Measurements from ENCODE around the gene ZNF219. TPM values are rescaled to one million over a fixed set of nuclear protein-coding genes. Genes with fewer than 3 reads are reported as not detected.

The ZNF219 gene
- total RNA-seq, 1 donor from 2014 or later, result 5.2 TPM

DNA sequence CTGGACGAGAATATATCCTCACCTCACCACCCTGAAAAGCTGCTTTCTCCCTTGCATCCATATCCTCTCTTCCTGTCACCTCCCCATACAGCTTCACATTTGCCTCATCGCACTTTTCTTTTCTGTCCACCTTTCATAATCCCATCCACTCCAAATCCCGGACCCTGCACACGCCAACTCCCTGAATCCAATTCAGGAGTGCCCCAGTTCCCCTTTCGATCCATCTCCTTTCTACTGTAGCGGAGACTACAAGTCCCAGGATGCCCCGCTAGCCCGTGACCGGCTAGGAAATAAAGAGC, 4.9 kb upstream of the ZNF219 start:
- no peaks in the 10 kb centered on the region for H3K27me3 ChIP-seq (ENCODE audit: control insufficient read depth in 3 of 3, insufficient read depth in 3 of 3, low read length in 3 of 3)
- peak overlapping the region; percentile 90 to 99 (median 90) for H3K9ac ChIP-seq (ENCODE audit: low read depth in 1 of 3, low read length in 3 of 3)
- H3K4me3 ChIP-seq (ENCODE audit: low read length in 3 of 3), result peak overlapping the region; percentile 75 to 98 (median 88)
- no peaks in the 10 kb centered on the region for H3K36me3 ChIP-seq (ENCODE audit: control insufficient read depth in 3 of 3, insufficient read depth in 3 of 3, low read length in 3 of 3)
- H3K9me3 ChIP-seq (ENCODE audit: control insufficient read depth in 3 of 3, low read length in 3 of 3), result no peaks in the 10 kb centered on the region
- H3K27ac ChIP-seq (ENCODE audit: low read depth, low read length), result peak overlapping the region; percentile 98
- H3K4me1 ChIP-seq (ENCODE audit: control insufficient read depth in 3 of 3, insufficient read depth in 3 of 3, low read length in 3 of 3), result peaks cover 36 to 53% (median 43%) of the 10 kb centered on the region in 3 donors

DNA sequence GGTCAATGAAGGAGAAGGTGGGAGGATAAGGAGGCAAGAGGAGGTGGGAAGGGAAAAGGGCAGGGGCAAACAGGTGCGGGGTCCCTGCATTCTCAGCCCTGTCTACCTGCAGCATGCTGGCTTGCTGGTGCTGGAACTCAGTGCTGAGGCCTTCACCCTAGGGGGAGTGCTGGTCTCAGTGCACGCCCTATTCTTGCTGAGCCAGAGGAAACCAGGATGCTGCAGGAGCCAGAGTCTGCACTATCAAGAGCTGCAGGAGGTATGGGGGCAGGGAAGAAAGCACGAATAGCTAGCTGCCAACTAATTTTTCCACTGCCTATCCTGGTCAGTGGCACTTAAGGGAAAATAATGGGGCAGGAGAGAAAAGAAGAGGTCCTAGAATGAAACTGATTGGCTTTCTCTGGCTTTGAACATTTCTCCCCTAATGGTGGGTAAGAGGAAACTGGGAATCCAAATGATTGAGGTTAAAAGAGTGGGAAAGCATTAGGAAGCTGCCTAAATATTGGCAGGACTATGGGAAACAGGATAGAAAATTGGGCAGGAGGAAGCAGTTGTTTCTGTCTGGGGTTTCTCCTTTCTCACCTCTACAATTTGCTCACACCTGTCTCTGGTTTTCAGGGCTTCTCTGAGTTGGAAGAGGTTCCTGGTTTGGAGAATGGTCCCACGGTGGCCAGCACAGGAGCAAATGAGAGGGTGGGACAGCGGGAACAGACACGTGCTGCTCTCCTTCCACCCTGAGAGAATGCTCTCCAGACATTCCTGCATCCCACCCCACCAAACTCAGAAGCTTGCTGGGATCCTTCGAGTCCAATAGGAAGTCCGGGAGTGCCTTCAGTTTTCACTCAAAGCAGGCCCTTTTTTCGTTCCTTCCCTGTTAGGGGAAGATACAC, 4.3 kb upstream of the ZNF219 start:
- peak overlapping the region; percentile 75 to 98 (median 88) for H3K4me3 ChIP-seq (ENCODE audit: low read length in 3 of 3)
- H3K27me3 ChIP-seq (ENCODE audit: control insufficient read depth in 3 of 3, insufficient read depth in 3 of 3, low read length in 3 of 3), result no peaks in the 10 kb centered on the region
- H3K9ac ChIP-seq (ENCODE audit: low read depth in 1 of 3, low read length in 3 of 3), result peak overlapping the region; percentile 90 to 99 (median 90)
- H3K36me3 ChIP-seq (ENCODE audit: control insufficient read depth in 3 of 3, insufficient read depth in 3 of 3, low read length in 3 of 3), result no peaks in the 10 kb centered on the region
- no peaks in the 10 kb centered on the region for H3K9me3 ChIP-seq (ENCODE audit: control insufficient read depth in 3 of 3, low read length in 3 of 3)
- peaks cover 36 to 53% (median 43%) of the 10 kb centered on the region in 3 donors for H3K4me1 ChIP-seq (ENCODE audit: control insufficient read depth in 3 of 3, insufficient read depth in 3 of 3, low read length in 3 of 3)
- peak overlapping the region; percentile 98 for H3K27ac ChIP-seq (ENCODE audit: low read depth, low read length)

DNA sequence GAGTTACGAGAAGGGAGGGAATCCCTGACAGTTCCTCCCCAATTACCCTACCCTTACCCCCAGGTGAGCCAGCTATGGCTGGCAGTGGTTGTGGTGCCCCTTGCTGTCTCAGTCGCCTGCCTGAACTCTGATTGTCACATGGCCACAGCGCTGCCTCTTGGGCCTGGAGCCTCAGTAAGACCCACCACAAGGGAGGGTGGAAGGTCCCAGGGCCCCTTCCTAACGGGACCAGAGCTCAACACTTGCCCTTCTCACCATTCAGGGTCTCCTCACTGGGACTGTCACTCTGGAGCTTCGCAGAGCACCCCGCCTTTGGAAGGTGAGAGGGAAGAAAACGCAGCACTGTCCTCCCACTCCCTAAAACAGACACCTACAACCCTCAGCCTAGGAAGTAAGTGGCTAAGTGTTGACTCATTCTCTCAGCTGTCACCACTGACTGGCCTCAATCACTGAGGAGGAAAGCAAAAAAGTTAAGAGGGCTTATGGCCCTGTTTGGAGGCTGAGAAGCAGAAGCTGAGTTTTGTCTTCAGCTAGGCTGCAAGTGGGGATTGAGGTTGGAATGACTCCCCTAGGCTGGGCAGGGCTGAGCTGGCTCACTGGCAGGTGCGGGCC, 3.5 kb upstream of the ZNF219 start:
- H3K27me3 ChIP-seq (ENCODE audit: control insufficient read depth in 3 of 3, insufficient read depth in 3 of 3, low read length in 3 of 3), result no peaks in the 10 kb centered on the region
- H3K9ac ChIP-seq (ENCODE audit: low read depth in 1 of 3, low read length in 3 of 3), result peak overlapping the region in 1 of 3 donors; percentile 35
- H3K9me3 ChIP-seq (ENCODE audit: control insufficient read depth in 3 of 3, low read length in 3 of 3), result no peaks in the 10 kb centered on the region
- H3K36me3 ChIP-seq (ENCODE audit: control insufficient read depth in 3 of 3, insufficient read depth in 3 of 3, low read length in 3 of 3), result no peaks in the 10 kb centered on the region
- H3K4me1 ChIP-seq (ENCODE audit: control insufficient read depth in 3 of 3, insufficient read depth in 3 of 3, low read length in 3 of 3), result peaks cover 40 to 56% (median 41%) of the 10 kb centered on the region in 3 donors
- no peak overlapping the region for H3K27ac ChIP-seq (ENCODE audit: low read depth, low read length)
- no peak overlapping the region for H3K4me3 ChIP-seq (ENCODE audit: low read length in 3 of 3)

DNA sequence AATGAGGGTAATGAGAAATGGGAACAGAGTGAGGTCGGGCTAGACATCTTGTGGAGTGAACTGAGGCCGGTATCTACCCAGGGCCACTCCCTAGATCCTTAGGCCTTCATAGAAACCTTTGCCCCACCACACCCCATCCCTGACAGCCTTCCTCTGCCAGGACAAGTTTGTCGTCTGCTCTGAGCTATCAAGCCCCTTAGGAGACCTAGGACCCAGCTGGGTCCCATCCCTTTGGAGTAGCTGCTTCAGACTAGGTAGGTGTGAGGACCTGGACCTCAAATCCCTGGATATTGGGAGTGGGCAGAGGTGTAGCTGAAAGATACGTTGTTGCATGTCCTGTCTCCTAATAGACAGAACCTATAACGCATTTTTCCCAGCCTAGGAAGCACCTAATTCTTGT, 2.5 kb upstream of the ZNF219 start, which contains the start of gene TMEM253:
Gene TMEM253, plus strand, starts transcription at position 136 of the 400 bp plus-strand sequence. CDS start 278 bp downstream, outside the sequence.
- Histone ChIP-seq H3K9me3 (ENCODE audit: control insufficient read depth in 3 of 3, low read length in 3 of 3) (no peaks in the 10 kb centered on the region), H3K36me3 (ENCODE audit: control insufficient read depth in 3 of 3, insufficient read depth in 3 of 3, low read length in 3 of 3) (no peaks in the 10 kb centered on the region), H3K27ac (ENCODE audit: low read depth, low read length) (no peak within 1 kb of the TSS), H3K4me3 (ENCODE audit: low read length in 3 of 3) (no peak within 1 kb of the TSS), H3K27me3 (ENCODE audit: control insufficient read depth in 3 of 3, insufficient read depth in 3 of 3, low read length in 3 of 3) (no peaks in the 10 kb centered on the region), H3K4me1 (ENCODE audit: control insufficient read depth in 3 of 3, insufficient read depth in 3 of 3, low read length in 3 of 3) (peaks cover 35 to 54% (median 36%) of the 10 kb centered on the region in 3 donors), H3K9ac (ENCODE audit: low read depth in 1 of 3, low read length in 3 of 3) (peak within 1 kb of the TSS in 1 of 3 donors; percentile 35)

DNA sequence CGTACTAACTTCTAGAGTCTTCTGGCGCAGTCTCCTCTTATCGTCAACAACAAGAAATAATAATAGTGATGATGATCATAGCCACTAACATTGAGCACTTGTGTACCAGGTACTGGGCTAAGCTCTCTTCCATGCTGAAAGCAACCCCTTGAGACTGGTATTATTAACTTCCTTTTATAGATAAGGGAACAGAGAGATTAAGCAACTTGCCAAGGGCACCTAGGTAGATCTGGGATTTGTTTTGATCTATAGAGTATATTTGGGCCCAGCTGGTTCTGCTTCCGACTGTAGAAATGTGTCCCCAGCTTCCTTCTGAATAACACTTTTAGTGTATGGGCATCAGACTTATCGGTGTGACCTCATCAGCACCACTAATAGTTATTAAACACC, 1.1 kb upstream of the ZNF219 start:
- Histone ChIP-seq H3K9ac (ENCODE audit: low read depth in 1 of 3, low read length in 3 of 3) (peak overlapping the region in 1 of 3 donors; percentile 74), H3K27me3 (ENCODE audit: control insufficient read depth in 3 of 3, insufficient read depth in 3 of 3, low read length in 3 of 3) (no peaks in the 10 kb centered on the region), H3K9me3 (ENCODE audit: control insufficient read depth in 3 of 3, low read length in 3 of 3) (no peaks in the 10 kb centered on the region), H3K4me1 (ENCODE audit: control insufficient read depth in 3 of 3, insufficient read depth in 3 of 3, low read length in 3 of 3) (peaks cover 27 to 44% (median 28%) of the 10 kb centered on the region in 3 donors), H3K36me3 (ENCODE audit: control insufficient read depth in 3 of 3, insufficient read depth in 3 of 3, low read length in 3 of 3) (no peaks in the 10 kb centered on the region), H3K4me3 (ENCODE audit: low read length in 3 of 3) (peak overlapping the region in 2 of 3 donors; percentile 76 to 86), H3K27ac (ENCODE audit: low read depth, low read length) (no peak overlapping the region)

DNA sequence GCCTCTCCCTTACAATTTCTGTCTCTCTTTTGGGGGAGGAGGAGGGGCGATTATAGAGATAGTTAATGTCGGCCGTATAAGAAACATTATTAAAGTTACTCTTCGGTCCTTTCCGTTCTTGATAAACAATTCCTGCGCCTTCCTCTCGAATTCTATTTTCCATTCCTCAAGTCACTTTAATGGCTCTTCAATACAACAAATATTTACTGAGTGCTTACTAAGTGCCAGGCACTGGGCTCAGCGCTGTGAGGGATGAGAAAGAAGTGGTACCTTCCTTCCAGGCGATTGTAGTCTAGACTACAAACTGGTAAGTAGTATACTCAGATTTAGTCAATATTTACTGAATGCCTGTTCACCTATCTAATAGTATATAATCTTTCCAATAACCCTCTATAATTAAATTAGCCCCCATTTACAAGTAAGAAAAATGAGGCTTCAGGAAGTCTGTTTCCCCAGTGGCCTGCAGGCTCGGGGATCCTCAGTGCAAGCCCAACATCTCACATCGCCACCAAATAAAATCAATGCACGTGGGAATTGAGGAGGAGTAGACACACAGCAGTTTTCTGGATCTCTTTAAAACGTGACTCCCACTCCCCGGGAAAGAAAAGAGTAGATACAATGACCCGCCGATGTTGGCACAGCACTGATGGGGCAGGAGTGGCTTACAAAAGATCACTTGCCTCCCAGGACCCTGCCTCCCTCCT, 589 bp upstream of the ZNF219 start:
- Histone ChIP-seq H3K27ac (ENCODE audit: low read depth, low read length) (peak overlapping the region; percentile 84), H3K9me3 (ENCODE audit: control insufficient read depth in 3 of 3, low read length in 3 of 3) (no peaks in the 10 kb centered on the region), H3K36me3 (ENCODE audit: control insufficient read depth in 3 of 3, insufficient read depth in 3 of 3, low read length in 3 of 3) (no peaks in the 10 kb centered on the region), H3K4me1 (ENCODE audit: control insufficient read depth in 3 of 3, insufficient read depth in 3 of 3, low read length in 3 of 3) (peaks cover 24 to 38% (median 26%) of the 10 kb centered on the region in 3 donors), H3K9ac (ENCODE audit: low read depth in 1 of 3, low read length in 3 of 3) (peak overlapping the region; percentile 74 to 82 (median 82)), H3K4me3 (ENCODE audit: low read length in 3 of 3) (peak overlapping the region; percentile 76 to 86 (median 82)), H3K27me3 (ENCODE audit: control insufficient read depth in 3 of 3, insufficient read depth in 3 of 3, low read length in 3 of 3) (no peaks in the 10 kb centered on the region)

DNA sequence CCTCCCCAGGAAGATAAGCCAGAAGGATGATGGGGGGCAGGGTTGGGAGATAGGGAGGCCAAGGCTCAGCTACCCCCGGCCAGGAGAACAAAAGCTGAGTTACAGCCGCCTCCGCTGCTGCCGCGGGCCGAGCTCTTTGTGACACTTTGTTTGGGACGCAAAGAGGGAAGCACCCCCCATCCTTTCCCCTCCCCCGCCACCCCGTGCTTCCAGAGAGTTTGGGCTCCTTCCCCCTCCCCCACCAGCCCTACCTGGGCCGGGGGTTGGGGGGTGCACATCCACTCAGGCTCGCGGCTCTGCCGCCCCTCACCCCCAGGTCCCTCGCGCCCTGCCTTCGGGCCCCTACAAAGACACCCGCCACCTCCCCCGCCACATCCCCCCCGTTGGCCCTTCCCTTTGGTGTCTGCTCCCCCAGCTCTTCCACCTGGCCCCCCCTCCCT, 799 bp downstream of the ZNF219 start:
- H3K9ac ChIP-seq (ENCODE audit: low read depth in 1 of 3, low read length in 3 of 3), result peak overlapping the region in 1 of 3 donors; percentile 40
- H3K27ac ChIP-seq (ENCODE audit: low read depth, low read length), result peak overlapping the region; percentile 67
- peaks cover 17 to 29% (median 22%) of the 10 kb centered on the region in 3 donors for H3K4me1 ChIP-seq (ENCODE audit: control insufficient read depth in 3 of 3, insufficient read depth in 3 of 3, low read length in 3 of 3)
- H3K9me3 ChIP-seq (ENCODE audit: control insufficient read depth in 3 of 3, low read length in 3 of 3), result no peaks in the 10 kb centered on the region
- peaks cover 0 to 4% (median 4%) of the 10 kb centered on the region in 3 donors for H3K36me3 ChIP-seq (ENCODE audit: control insufficient read depth in 3 of 3, insufficient read depth in 3 of 3, low read length in 3 of 3)
- H3K4me3 ChIP-seq (ENCODE audit: low read length in 3 of 3), result peak overlapping the region in 2 of 3 donors; percentile 24 to 29
- H3K27me3 ChIP-seq (ENCODE audit: control insufficient read depth in 3 of 3, insufficient read depth in 3 of 3, low read length in 3 of 3), result no peaks in the 10 kb centered on the region

DNA sequence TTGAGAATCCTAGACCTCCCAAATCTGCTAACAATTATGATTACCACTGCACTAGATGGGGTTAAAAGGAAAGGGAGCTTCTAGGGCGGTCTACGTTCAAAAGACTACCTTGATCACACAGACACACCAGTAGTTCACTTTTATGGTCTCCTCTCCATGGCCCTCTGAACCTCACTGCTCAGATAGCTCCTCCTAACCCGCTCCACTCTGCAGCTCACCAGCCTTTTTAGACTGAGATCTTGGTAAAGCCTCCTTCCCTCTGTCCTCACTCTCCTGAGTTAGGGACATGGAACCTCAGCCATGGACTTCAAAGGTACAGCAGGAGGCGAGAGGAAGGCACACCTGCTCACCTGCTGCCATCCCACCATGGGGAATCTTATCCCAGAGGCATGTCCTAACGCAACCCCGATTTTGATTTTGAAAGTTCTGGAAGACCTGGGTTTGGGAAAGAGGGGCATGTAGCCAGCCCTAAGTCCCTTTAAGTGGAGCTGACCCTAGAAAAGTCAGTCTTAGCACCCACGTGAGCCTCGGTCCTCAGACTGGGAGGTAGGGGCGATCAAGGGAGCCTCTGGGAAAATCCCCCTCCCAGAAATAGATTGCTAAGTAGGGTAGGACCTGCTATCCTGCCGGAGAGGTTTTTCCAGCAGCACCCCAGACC, 1.3 kb downstream of the ZNF219 start:
- Histone ChIP-seq H3K9me3 (ENCODE audit: control insufficient read depth in 3 of 3, low read length in 3 of 3) (no peaks in the 10 kb centered on the region), H3K27me3 (ENCODE audit: control insufficient read depth in 3 of 3, insufficient read depth in 3 of 3, low read length in 3 of 3) (no peaks in the 10 kb centered on the region), H3K36me3 (ENCODE audit: control insufficient read depth in 3 of 3, insufficient read depth in 3 of 3, low read length in 3 of 3) (peaks cover 0 to 7% (median 4%) of the 10 kb centered on the region in 3 donors), H3K4me1 (ENCODE audit: control insufficient read depth in 3 of 3, insufficient read depth in 3 of 3, low read length in 3 of 3) (peaks cover 17 to 28% (median 23%) of the 10 kb centered on the region in 3 donors), H3K27ac (ENCODE audit: low read depth, low read length) (peak overlapping the region; percentile 67), H3K9ac (ENCODE audit: low read depth in 1 of 3, low read length in 3 of 3) (peak overlapping the region in 1 of 3 donors; percentile 40), H3K4me3 (ENCODE audit: low read length in 3 of 3) (peak overlapping the region; percentile 17 to 29 (median 24))

DNA sequence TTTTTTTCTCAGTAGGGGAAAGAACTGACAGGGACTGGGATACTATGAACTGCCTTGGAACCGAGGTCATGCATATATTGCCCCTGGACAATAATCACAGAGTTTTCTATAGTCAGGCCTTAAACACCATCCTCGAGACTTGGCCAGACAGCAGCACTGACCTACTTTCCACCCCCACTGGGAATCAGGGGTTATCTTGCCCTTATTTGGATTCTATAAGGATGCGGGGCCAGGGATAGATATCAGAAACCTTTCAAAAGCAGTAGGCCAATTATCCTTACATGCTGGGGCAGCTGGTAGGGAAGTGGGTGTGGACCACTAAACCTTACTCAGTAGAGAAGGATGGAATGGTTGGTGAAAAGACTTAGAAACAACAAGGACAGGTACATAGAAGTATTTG, 2.0 kb downstream of the ZNF219 start:
- Histone ChIP-seq H3K36me3 (ENCODE audit: control insufficient read depth in 3 of 3, insufficient read depth in 3 of 3, low read length in 3 of 3) (peaks cover under 1 to 10% (median 6%) of the 10 kb centered on the region in 3 donors), H3K27ac (ENCODE audit: low read depth, low read length) (peak overlapping the region; percentile 25), H3K4me1 (ENCODE audit: control insufficient read depth in 3 of 3, insufficient read depth in 3 of 3, low read length in 3 of 3) (peaks cover 17 to 28% (median 23%) of the 10 kb centered on the region in 3 donors), H3K9me3 (ENCODE audit: control insufficient read depth in 3 of 3, low read length in 3 of 3) (no peaks in the 10 kb centered on the region), H3K27me3 (ENCODE audit: control insufficient read depth in 3 of 3, insufficient read depth in 3 of 3, low read length in 3 of 3) (no peaks in the 10 kb centered on the region), H3K4me3 (ENCODE audit: low read length in 3 of 3) (no peak overlapping the region), H3K9ac (ENCODE audit: low read depth in 1 of 3, low read length in 3 of 3) (no peak overlapping the region)
